GM18858 (cell line): ENCODE data around the gene ETV6.
A peak's percentile ranks its signal among the peaks of the same experiment; 100 is the strongest.

Experiments used
- ATAC-seq: cut with Tn5 transposase; IDR thresholded peaks from one replicate; pipeline ENCODE4 v1.9.1; 2021; ENCODE audit not compliant: unreplicated experiment

The ETV6 gene

DNA sequence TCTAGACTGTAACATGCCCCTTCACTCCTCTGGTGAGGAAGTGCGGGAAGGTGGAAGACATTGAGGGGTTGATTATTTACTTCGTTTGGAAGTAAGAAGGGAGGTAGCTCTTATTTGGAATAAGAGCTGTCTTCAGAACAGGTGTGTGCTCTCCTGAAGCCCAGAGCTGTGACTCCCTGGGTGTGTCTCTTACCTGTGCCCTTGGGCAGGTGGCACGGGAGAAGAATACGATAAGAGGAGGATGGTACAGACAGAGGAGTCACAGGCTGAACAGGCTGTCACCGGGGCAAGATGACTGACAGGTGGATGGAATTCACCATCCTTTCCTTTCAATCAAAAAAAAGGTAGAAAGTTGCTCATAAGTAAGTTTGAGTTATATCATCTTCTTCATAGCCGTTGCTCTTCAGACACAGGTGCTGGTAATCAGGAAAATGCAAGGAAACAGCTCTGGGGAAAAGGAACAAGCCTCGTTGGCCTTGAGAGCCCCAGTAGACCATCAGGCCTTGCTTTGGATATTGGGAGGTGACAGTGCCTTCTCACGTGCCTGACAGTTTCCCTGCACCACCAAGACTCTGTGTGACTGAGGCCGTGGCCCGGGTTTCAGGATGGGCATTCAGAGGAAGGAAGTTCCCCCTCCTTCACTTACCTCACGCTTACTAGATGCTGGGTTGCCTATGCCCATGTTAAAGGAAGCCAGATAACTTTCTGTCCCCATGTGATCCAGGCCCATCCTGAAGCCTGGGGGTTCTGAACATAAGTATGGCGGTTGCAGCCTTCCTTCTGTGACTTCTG, 120.4 kb downstream of the ETV6 start:
- ATAC-seq: no peak

DNA sequence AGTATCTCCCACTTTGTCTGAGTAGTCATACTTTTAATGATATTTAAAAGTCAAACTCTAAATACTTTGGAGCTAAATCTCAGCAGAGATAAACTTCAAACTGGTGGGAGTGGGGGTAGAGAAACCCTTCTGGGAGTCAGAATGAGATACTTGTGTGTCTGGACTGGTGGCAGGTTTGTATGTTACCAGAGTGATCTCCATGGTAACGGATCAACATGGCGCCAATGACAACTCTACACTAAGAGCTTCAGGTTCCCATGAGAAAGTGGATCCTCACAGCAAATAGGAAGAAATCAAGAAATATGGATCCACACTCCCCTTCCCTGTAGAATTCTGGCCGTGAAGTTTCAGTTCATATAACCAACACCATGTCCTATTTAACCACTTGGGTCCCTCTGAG, 121.9 kb downstream of the ETV6 start:
- no peak for ATAC-seq

DNA sequence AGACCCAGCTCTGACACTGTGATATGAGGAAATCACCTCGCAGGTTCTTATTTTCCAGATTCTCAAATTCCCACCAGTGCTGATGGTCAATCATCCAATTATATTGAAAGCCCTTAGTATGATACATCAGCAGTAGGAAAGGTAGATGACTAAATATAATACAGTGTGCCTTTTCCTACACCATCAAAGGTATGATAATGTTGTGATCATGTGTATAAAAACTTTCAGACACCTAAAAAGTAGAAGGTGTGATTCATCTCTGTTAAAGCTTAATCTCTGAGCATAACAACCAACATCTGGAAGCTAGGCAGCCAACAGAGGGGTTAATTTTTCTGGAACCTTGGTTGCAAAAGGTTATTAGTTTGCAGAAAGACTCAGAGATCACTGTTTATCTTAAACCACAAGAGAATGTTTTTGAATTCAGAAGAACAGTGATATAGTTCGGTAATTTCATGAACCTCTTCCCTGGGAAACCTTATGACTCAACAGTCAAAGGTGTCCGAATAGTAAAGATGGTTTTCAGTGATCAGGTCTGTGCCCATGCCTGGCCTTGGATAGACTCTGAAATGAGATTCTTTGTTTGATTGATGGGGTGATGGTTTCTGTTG, 122.5 kb downstream of the ETV6 start:
- ATAC-seq: no peak

DNA sequence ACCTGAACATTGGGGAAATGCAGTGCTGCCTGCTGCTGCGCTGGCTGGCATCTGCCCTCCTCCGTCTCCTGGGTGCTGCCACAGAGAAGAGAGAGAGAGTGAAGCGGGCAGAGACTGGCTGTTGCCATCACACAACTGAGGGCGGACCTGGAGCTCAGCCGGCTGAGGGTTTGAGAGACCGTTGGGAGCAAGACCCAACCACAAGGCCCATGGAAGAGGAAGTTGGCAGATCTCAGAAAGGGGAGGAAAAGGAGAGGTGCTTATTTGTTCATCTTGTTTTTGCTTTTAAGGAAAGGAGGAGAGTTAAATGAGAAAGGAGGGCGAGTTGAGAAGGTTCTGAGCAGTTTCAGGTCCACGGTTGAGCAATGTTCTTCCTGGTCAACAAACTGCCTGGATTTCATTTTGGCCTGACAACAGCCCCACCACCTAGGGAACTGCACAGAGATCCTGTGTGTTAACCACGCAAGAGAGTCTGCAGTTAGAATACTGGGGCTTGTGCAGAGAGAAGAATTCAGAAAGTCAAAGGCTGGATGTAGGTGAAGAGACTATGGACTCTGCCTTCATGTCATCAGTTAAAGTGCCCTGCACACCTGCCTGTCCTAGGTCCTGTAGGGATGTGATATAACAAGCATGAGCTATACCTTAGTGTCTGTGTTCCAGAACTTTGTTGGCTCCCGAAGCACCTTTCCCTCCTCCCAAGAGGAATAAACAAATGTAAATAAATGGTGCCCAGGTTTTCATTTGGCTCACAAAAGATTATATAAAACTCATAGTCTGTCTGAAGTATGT, 124.6 kb downstream of the ETV6 start:
- ATAC-seq: no peak

DNA sequence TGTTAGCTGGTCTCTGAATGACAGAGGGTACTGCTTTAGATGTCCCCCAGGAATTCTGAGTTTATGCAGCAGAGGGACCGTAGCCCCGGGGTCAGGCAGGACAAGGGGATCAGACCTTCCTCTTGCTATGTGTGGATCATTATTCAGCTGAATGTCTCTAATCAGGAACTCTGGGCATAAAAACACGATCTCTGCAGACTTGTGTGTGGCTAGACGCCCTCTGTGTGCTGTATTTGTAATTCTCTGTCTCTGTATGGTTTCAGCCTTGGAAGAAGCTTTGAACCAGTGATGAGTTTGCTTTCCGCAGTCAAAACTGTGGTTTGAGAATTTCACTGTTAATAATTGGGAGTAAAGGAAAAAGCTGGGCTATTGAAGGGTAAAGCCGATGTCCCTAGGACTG, 125.3 kb downstream of the ETV6 start:
- no peak for ATAC-seq

DNA sequence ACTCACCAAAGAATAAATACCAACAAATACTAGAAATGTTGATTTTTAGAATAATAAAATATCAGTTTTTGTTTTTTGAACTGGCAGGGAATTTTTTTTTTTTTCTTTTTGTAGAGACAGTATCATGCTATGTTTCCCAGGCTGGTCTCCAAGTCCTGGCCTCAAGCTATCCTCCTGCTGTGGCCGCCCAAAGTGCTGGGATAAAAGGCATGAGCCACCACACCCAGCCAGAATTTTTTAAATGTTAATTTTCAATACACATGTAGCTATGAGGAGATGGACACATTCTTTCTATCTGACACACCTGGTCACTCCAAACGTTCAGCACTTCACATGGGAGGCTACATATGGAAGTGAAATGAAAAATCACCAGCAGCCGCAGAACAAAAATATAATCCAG, 126.8 kb downstream of the ETV6 start:
- ATAC-seq: no peak

DNA sequence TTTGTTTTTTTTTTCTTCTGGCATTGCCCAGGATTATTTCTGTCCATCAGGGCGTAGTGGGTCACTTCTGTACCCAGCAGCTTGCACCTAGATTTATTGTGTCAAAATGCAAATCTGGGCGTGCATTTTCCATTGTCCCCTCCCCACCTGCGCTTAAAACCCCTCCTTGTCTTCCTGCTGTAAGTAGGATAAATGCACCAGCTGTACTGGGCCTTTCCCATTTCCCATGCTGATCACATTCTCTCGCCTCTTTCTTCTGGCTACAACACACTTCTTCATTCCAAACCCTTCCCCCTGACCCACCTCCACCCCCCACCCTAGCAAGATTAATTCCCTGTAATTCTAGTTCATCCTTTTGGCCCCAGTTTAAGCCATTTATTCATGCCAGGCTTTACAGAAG, 128.0 kb downstream of the ETV6 start:
- no peak for ATAC-seq

DNA sequence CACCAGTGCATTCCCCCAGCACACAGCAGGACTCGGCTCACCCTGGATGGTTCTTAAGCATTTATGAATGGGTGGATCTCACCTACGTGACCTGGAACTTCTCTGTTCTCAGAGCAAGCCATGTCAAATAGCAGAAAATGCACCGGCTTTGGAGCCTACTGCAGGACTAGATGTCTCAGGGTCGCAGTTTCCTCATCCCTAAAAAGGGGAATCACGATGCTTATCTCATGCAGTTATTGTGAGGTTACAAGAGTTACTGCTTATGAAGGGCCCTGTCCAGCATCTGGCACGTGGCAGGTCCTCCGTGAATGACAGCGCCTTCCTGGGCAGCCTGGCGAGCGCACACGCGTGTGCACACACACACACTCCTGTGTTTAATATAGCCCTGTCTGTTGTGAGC, 128.5 kb downstream of the ETV6 start:
- ATAC-seq: no peak

DNA sequence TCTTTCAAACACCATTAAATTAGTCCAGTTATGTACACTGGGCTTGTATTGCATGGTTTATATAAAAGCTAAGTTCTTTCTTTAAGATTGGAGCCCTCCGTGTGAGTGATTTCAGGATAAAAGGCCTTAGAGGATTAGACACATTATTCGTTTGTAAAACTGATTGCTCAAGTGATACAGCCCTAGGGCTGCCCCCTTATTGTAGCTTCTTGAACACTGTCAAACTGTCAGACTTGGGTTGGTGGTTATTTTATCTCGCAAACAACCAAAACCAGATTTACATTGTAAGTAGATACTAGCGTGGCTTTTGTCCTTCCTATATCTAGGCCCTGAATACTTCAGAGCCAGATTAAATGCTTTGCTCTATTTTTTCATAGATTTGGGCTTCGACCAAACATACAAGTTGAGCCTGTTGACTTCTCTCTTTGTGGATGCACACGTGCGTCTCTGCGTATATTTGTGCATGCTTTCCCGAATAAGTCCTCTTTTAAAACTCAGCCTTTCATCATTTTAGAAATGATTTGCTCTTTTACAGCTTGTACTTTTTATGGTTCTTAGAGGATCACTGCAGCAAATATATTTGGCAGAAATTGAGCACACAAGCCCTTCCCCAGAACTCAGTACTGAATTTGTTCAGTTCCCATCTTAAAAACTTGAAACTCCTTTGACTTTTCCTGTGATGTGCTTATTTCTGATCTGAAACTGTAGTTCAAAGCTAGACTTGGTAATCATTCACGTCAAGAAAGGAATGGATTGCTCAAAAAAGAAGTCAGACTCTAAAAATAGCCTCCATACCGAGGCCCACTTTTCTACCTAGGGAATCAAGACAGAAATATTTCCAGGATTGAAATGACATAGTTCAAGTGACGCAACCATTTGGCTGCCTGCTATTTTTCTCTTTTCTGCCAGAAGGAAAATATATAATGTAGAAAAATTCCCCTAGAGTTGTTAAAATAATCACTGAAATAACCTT, 129.5 kb downstream of the ETV6 start:
- no peak for ATAC-seq

DNA sequence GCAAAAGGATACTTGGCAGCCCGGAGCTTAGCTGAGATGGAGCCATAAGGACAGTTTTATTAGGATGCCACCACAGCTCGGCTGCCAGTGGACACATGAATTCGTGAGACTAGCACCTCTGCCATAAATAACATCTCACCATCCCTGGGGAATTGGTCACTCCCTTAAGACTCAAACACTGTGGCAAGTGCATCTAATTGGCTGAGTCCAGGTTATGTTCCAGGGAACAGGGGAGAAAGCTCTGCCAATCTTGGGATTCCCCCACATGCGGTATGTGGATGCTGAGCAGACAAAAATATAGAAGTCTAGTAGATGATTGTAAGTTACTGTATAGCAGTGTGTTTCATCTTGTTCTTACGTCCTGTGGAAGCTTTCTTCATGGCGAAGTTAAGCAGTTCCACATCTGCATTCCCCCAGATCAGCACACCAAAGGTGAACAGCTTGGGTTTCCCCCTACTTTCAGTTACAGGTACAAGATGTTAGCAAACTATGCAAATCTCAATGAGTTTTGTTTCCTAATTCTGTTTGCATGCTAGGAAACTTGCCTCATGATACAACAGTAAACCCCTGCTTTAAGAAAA, 131.1 kb downstream of the ETV6 start:
- ATAC-seq: peak; percentile 75

DNA sequence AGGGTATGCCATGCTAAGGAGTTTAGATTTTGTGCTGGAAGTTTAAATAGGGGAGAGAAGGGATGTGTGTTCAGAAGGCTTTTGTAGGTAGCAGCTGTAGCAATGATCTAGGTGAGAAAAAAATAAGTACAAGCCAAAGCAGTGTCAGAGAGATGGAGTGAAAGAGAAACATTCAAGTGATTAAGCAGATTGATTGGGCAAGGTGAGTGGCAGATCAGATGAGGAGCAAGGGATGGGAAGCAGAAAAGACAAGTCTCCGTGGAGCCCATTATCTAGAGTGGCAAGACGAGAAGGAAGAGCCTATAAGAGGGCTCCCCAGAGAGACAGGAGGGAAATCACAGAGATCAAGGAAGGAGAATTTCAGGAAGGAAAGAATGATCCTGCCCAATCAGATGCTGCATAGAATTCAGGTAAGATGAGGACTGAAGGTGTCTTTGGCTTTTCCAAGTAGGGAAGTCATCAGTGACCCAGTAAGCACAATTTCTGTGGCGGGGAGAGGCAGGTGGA, 133.5 kb downstream of the ETV6 start:
- no peak for ATAC-seq

DNA sequence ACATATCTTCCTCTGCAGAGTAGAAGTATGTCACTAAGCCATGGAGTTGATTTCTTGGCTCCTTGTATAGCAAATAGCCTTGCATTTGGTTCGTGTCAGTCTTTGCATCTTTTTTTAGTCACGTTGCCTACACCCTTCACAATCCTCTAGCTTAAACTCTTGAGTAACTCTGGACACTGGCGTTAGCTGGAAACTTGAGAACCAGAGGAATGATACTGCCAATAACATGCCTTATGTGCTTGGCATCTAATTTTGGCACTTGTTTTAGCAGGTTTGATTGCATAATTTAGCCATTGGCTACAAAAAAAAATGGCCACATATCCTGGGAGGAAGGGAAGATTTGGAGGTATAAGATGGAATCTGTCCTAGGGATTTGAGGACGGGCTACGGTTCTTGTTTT, 136.2 kb downstream of the ETV6 start:
- no peak for ATAC-seq

DNA sequence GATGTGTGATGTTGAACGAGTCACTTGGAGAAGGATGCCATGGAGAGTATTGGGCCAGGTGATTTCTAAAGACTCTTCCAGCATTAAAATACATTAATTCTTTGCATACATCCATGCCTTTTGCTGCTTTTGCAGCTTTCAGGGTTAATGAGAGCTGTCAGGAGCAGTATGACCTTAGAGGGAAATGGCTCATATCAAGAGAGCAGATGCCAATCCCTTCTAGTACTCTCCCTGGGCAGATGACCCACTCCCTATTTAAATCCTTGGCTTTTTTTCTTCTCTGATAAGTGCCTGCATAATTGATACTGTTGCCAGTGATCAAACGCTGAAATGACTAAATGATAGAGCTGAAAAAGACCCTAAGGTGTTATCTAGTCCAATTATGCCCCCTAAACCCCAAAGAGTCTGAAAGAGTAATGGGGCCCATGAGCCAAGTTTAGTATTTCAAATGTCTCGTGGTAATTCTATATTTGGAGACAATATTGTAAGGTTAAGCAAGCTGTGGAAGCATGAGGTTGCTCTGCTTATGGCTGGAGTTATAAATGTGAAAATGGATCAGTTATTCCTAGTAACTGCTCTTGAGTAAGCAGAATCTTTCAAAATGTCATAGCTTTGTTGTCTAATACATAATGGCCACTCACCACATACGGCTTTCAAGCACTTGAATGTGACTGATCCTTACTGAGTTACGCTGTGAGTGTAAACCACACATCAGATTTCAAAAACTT, 137.3 kb downstream of the ETV6 start:
- no peak for ATAC-seq

DNA sequence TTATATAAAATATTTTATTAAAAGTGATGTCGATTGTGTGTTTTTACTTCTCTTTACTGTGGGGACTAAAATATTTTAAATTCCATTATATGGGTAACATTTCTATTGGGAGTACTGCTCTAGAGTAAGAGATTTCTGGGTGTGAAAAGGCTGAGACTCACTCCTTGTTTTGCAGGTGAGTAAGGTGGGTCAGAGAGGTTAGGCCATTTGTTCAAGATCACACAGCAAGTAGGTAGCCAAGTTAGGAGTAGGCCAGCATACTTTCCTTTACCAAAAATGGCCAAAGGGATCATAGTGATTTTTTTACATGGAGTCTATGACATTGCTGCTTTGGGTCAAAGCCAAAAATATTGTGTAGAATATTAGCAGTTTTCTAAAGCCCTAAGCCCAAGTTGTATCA, 138.0 kb downstream of the ETV6 start:
- no peak for ATAC-seq

DNA sequence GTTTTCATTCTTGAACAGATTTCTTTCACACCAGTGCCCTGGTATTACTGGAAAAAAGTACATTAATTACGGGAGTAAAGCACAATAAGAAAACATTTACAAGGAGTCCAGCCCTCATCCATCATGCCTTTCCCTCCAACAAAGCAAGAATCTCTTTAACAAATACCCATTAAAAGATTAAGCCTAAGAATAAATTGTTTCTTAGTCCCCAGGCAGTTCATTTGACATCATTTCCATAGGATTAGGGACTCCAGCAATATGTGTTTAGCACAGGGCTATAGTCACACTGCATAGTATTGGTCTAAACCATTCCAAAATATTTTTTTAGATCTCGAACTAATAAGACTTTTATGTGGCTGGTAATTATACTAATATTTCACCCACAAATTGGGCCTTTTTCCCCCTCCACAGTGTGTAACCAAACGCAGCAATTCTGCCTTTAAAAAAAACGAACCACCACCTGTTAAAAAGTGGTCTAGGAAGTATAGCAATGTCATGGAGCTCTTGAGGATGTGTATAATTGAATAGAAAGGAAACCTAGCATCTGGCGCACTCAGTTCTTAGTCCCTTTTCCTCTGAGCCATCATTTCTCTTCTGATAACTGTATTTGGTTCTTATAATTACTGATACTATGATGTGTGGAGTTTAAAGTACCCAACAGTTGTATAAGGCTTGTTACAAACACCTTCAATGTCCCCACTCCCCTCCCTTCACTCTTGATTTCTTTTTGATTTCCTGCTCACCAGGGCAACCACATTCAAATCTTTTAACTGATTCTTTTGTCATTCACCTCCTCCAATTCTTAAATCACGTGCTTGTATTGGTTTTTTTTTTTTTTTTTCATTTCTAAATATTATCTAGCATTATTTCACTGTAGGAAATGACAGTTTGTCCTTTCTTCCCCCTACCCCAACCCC, 138.7 kb downstream of the ETV6 start:
- no peak for ATAC-seq

DNA sequence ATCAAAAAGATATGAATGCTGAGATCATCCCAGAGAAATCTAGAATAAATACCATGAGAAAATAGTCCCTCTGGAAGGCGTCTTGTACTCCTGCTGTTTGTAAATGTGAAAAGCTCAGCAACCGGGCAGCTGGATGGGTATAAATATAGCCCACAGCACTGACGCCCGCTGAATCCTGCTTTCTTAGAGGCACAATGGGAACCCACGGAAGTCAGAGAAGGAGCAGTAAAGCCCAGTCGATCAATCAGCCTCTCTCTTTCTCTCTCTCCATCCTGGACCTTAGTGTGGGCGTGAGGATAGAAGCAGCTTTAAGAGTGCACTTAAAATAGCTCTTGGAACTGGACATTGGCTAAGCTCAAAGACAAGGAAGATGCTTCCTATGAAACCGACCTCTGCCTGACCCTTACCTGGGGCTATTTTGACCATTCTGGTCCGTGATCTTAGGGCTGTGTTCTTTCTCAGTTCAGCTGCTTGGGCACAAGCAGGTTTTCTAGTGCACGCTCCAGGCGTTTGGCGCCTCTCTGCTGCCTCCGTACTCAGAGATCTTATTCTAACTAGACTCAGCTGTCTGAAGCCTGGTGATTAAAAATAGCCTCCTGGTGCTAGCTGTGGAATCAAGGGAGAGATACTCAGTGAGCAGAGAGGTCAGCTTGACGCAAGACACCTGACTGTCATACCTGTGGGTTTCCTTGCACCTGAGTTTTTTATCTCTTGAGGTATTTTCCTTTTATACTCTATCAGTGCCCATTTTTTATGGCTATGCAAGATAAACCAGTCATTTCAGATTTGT, 144.6 kb downstream of the ETV6 start:
- ATAC-seq: no peak

DNA sequence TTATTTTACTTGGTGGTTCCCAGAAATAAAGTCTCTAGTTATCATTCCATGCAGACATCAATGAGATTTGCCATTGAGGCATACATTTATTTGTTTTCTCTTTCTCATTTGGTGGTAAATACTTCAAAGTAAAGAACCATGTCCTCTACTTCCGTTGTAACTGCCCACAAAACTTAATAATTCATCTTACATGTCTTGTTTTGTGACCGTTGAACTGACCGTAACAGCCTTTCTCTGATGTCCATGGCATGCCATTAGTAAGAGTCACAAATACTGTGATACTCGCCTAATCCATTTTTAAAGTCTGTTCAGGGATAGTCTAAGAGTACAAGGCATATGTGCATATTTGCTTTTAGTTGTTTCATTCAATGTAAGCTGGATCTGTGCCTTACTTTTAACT, 145.3 kb downstream of the ETV6 start:
- no peak for ATAC-seq
